Measurements from ENCODE around the gene ZFP36L1. TPM values are rescaled to one million over a fixed set of nuclear protein-coding genes. Genes with fewer than 3 reads are reported as not detected.

The ZFP36L1 gene
- total RNA-seq, 1 experiment from 2014 or later: 94.8 TPM

GRCh38 chr14:68770051-68770450 lies 22.8 kb downstream of the ZFP36L1 start:
- H3K27me3 ChIP-seq (replicated peaks; ENCODE audit: control insufficient read depth, insufficient read depth, low read length): no peaks in the 10 kb centered on the region
- H3K4me3 Mint-ChIP-seq (ENCODE audit: unreplicated experiment): no peak overlapping the region
- no peaks in the 10 kb centered on the region for H3K36me3 Mint-ChIP-seq (ENCODE audit: insufficient read depth, unreplicated experiment)
- TF ChIP-seq, protein P1, sequence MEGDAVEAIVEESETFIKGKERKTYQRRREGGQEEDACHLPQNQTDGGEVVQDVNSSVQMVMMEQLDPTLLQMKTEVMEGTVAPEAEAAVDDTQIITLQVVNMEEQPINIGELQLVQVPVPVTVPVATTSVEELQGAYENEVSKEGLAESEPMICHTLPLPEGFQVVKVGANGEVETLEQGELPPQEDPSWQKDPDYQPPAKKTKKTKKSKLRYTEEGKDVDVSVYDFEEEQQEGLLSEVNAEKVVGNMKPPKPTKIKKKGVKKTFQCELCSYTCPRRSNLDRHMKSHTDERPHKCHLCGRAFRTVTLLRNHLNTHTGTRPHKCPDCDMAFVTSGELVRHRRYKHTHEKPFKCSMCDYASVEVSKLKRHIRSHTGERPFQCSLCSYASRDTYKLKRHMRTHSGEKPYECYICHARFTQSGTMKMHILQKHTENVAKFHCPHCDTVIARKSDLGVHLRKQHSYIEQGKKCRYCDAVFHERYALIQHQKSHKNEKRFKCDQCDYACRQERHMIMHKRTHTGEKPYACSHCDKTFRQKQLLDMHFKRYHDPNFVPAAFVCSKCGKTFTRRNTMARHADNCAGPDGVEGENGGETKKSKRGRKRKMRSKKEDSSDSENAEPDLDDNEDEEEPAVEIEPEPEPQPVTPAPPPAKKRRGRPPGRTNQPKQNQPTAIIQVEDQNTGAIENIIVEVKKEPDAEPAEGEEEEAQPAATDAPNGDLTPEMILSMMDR (IDR thresholded peaks at IDR 0.05; ENCODE audit: insufficient read depth in 1 of 2, low read depth in 1 of 2, low read length in 1 of 2, severe bottlenecking in 1 of 2, unreplicated experiment in 1 of 2): no peak
- peaks cover 7% of the 10 kb centered on the region for H3K9me3 Mint-ChIP-seq (ENCODE audit: unreplicated experiment)
- no peak overlapping the region for H3K27ac Mint-ChIP-seq (ENCODE audit: unreplicated experiment)
- ChIA-PET CTCF (no interaction called here), POLR2A (no interaction called here)
- intact Hi-C loops (cut with micrococcal nuclease; ENCODE audit: unreplicated experiment): no loop called here
- H3K4me1 ChIP-seq: no peaks in the 10 kb centered on the region
- H3K36me3 ChIP-seq (ENCODE audit: control insufficient read depth, insufficient read depth, low read length): no peaks in the 10 kb centered on the region
- H3K4me1 Mint-ChIP-seq (ENCODE audit: low read depth, unreplicated experiment): peaks cover 12% of the 10 kb centered on the region
- no peak overlapping the region for H3K4me3 ChIP-seq (ENCODE audit: low read depth, low read length)
- DNase-seq: no peak
- no peaks in the 10 kb centered on the region for H3K27me3 Mint-ChIP-seq (ENCODE audit: insufficient read depth, unreplicated experiment)
- H3K9me3 ChIP-seq: peaks cover 3% of the 10 kb centered on the region; the same call in 1 of the 2 replicates
- BruUV-seq (replicated peaks): no TSS peak

- H3K27ac Mint-ChIP-seq (ENCODE audit: unreplicated experiment): no peak overlapping the region
- Histone ChIP-seq H3K36me3 (ENCODE audit: control insufficient read depth, insufficient read depth, low read length) (no peaks in the 10 kb centered on the region), H3K27me3 (replicated peaks; ENCODE audit: control insufficient read depth, insufficient read depth, low read length) (no peaks in the 10 kb centered on the region), H3K9me3 (no peaks in the 10 kb centered on the region), H3K4me3 (ENCODE audit: low read depth, low read length) (no peak overlapping the region), H3K4me1 (peaks cover 7% of the 10 kb centered on the region)
- no peaks in the 10 kb centered on the region for H3K27me3 Mint-ChIP-seq (ENCODE audit: insufficient read depth, unreplicated experiment)
- TF ChIP-seq, protein P1 (IDR thresholded peaks at IDR 0.05; ENCODE audit: insufficient read depth in 1 of 2, low read depth in 1 of 2, low read length in 1 of 2, severe bottlenecking in 1 of 2, unreplicated experiment in 1 of 2): no peak
- intact Hi-C loops (cut with micrococcal nuclease; ENCODE audit: unreplicated experiment): no loop called here
- H3K36me3 Mint-ChIP-seq (ENCODE audit: insufficient read depth, unreplicated experiment): no peaks in the 10 kb centered on the region
- BruUV-seq (replicated peaks): no TSS peak
- no peak overlapping the region for H3K4me3 Mint-ChIP-seq (ENCODE audit: unreplicated experiment)
- CTCF ChIA-PET: no interaction called here
- DNase-seq: no peak
- H3K4me1 Mint-ChIP-seq (ENCODE audit: low read depth, unreplicated experiment): peaks cover 18% of the 10 kb centered on the region
- H3K9me3 Mint-ChIP-seq (ENCODE audit: unreplicated experiment): no peaks in the 10 kb centered on the region
- POLR2A ChIA-PET: no interaction called here
Observed at GRCh38 chr14:68768316-68768715, 24.6 kb downstream of the ZFP36L1 start.

- POLR2A ChIA-PET: no interaction called here
- Histone ChIP-seq H3K36me3 (ENCODE audit: control insufficient read depth, insufficient read depth, low read length) (no peaks in the 10 kb centered on the region), H3K9me3 (no peaks in the 10 kb centered on the region), H3K4me3 (ENCODE audit: low read depth, low read length) (no peak overlapping the region), H3K4me1 (peaks cover 18% of the 10 kb centered on the region), H3K27me3 (replicated peaks; ENCODE audit: control insufficient read depth, insufficient read depth, low read length) (no peaks in the 10 kb centered on the region)
- intact Hi-C loops (cut with micrococcal nuclease; ENCODE audit: unreplicated experiment): no loop called here
- Mint-ChIP-seq H3K36me3 (ENCODE audit: insufficient read depth, unreplicated experiment) (no peaks in the 10 kb centered on the region), H3K4me1 (ENCODE audit: low read depth, unreplicated experiment) (peaks cover 24% of the 10 kb centered on the region), H3K4me3 (ENCODE audit: unreplicated experiment) (no peak overlapping the region), H3K27ac (ENCODE audit: unreplicated experiment) (no peak overlapping the region), H3K9me3 (ENCODE audit: unreplicated experiment) (no peaks in the 10 kb centered on the region), H3K27me3 (ENCODE audit: insufficient read depth, unreplicated experiment) (no peaks in the 10 kb centered on the region)
- TF ChIP-seq, protein P1 (IDR thresholded peaks at IDR 0.05; ENCODE audit: insufficient read depth in 1 of 2, low read depth in 1 of 2, low read length in 1 of 2, severe bottlenecking in 1 of 2, unreplicated experiment in 1 of 2): no peak
- BruUV-seq (replicated peaks): no TSS peak
- CTCF ChIA-PET: interaction anchor here (0.7 to 1.0 kb wide), 2 partner anchors 12 to 29 kb away, joined by 3 to 4 read pairs; no protein-coding TSS in a partner anchor
- peak in 1 of 2 experiments; percentile 19 for DNase-seq
Observed at GRCh38 chr14:68767248-68767645, 25.6 kb downstream of the ZFP36L1 start.

Measured in Caco-2 (cell line).